Pulmonary artery endothelial cell (primary cell): ENCODE results near the gene SYMPK. TPM values are rescaled to one million over a fixed set of nuclear protein-coding genes. Genes with fewer than 3 reads are reported as not detected.
A peak's percentile ranks its signal among the peaks of the same experiment; 100 is the strongest.

Experiments
- DNase-seq: peaks from one replicate; pipeline ENCODE4 v3.0.0-alpha.2; 2011; ENCODE audit warnings: low read depth, low spot score
- total RNA-seq: library from RNA; depleted of rRNA; stranded (reverse); fragments of >200 nt; gene quantifications from 2 replicates; pipeline ENCODE4 v1.2.3, GENCODE V29; 2014

SYMPK gene
- total RNA-seq, 1 donor from 2014 or later: 34.1 TPM

GRCh38 chr19:45781214-45782161, 81.5 kb downstream of the SYMPK start:
- no peak for DNase-seq

DNA sequence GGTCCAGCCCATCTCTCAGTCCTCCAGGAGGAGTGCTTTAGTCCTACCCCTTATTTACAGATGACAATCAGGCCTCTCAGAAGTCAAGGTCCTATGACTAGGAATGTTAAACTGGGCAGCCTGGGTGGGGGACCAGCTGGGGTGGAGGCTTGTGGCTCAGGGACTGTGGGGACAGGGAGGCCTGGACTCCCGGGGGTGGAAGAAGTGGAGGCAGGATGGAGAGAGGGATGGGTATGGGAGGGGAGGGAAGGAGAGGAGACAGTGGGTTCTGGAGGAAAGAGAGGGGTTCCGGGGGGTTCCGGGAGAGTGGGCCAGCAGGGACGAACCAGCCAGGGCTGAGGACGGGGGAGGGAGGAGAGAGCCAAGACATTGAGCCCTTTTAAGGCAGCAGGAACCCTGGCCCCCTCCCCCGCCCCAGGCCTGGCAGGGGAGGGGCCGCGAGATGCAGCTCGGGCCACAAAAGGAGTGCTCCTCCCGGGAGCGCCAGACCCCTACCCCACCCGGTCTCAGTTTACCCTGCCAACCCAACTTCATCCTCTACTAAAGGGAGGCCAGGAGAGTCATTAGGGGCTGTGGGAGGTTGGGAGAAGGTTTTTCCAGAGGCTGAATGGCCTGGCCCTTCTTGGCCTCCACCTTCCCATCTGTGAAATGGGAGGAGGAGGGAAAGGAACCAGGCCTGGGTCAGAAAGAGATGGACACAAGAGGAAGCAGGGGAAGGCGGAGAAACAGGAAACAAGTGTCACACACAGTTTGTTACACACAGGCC, 82.3 kb downstream of the SYMPK start:
- no peak for DNase-seq

GRCh38 chr19:45780146-45780447, 82.8 kb downstream of the SYMPK start:
- DNase-seq: no peak

GRCh38 chr19:45779231-45780145, 83.5 kb downstream of the SYMPK start:
- DNase-seq: no peak

- no peak for DNase-seq
Measured at GRCh38 chr19:45778010-45778661, 84.8 kb downstream of the SYMPK start.

GRCh38 chr19:45777395-45777961, 85.5 kb downstream of the SYMPK start:
- DNase-seq: no peak

GRCh38 chr19:45774765-45775164, 88.2 kb downstream of the SYMPK start:
- no peak for DNase-seq

DNA sequence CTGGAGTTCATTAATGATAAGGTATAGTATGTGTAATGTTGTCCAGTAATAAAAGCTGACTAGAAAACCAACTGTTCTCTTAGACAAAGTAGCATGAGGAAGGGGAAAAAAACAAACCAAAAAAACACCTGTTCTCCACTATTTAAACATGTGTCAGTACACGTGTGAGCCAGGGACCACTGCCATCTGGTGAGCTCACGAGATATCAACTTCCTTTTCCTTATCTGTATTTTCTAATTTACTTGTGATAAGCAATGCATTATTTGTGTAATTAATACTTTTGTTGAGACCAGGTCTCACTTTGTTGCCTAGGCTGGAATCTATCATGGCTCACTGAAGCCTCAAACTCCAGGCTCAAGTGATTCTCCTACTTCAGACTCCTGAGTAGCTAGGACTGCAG, 89.6 kb downstream of the SYMPK start:
- no peak for DNase-seq

- DNase-seq: no peak
Measured at GRCh38 chr19:45772912-45773311, 90.0 kb downstream of the SYMPK start.

DNA sequence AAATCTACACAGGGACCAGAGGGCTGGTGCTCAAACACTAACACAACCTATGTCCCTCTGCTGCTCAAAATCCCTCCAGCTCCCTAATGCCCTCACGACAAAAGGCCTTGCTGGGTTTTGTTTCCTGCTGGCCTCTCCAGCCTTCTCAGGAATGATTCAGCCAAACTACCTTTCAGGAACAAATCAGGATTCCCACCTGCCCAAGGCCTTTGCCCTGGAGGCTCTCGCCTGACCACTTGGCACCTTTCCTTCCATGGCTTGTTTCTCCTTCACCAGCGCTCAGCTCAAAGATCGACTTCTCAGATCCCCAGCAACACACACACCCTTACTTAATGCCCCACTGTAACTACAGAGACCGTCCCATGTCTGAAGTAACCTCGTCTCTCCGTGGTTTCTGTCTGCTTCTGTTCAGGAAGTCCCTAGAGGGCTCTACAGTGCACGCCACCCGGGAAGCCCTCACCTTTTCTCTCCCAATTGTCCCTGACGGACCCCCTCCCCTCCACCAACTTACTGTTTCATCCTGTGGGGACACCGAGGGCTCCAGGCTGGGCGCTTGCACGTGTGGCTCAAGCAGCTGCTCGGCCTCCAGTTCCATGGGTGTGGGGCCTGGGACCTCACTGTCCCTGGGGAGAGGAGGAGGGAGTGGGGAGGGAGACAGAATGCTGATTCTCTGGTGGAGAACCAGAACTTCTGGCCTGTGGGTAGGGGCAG, 90.7 kb downstream of the SYMPK start:
- DNase-seq: no peak

GRCh38 chr19:45771311-45771933, 91.5 kb downstream of the SYMPK start:
- DNase-seq: no peak

- peak; percentile 95 for DNase-seq
Measured at GRCh38 chr19:45770192-45771101, 92.5 kb downstream of the SYMPK start.

- DNase-seq: no peak
Measured at GRCh38 chr19:45769821-45770191, 93.1 kb downstream of the SYMPK start.

DNA sequence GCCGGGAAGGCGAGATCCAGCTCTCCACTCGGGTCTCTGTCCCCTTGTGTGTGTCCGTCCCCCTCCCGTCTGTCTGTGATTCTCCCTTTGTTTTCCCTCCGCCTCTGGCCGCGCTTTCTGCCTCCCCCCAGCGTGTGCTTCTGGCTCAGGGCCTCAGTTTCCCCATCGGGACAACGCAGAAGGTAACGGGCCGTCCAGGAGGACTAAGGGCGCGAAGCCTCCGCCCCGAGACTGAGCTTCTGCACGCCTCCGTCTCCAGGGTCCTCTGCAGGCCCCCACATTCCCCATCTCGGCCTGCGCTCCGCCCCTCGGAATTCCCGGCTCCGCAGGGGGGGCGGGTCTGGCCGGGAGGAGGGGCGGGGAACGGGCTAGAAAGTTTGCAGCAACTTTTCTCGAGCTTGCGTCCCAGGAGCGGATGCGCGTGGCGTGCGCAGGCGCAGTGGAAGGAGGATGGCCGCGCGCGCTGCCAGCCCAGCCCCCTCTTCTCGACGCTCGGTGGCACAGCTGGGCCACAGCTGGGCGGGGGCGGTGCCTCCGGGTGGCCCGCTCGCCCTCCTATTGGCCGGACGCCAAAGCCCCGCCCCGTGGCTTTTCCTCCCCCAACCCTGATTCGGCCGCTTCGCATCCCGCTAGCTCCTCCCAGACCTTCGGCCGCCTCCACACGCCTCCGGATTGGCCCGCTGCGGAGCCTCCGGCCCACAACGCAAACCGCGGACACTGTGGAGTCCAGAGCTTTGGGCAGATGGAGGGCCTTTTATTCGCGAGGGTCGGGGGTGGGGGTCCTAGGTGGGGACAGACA, 93.8 kb downstream of the SYMPK start, which contains the start of gene SIX5:
TSS of gene SIX5 (minus strand) at position 269 of the 799 bp plus-strand sequence. CDS start 408 bp downstream, outside the sequence.
- DNase-seq: peak; percentile 90

DNA sequence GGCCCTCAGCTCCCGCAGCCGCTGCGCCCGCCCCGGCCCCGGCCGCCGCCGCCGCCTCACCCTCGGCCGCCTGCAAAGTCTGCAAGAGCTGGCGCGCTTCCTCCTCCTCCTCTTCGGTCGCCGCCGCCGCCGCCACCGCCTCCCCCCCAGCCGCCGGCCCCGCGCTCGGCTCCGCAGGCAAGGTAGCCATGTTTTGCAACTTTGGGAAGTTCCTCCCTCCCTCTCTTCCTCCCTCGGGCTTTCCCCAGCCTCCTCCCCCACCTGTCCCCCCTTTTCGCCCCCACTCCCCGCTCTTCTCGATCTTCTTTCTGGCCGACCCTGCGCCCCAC, 94.3 kb downstream of the SYMPK start:
- DNase-seq: no peak

DNA sequence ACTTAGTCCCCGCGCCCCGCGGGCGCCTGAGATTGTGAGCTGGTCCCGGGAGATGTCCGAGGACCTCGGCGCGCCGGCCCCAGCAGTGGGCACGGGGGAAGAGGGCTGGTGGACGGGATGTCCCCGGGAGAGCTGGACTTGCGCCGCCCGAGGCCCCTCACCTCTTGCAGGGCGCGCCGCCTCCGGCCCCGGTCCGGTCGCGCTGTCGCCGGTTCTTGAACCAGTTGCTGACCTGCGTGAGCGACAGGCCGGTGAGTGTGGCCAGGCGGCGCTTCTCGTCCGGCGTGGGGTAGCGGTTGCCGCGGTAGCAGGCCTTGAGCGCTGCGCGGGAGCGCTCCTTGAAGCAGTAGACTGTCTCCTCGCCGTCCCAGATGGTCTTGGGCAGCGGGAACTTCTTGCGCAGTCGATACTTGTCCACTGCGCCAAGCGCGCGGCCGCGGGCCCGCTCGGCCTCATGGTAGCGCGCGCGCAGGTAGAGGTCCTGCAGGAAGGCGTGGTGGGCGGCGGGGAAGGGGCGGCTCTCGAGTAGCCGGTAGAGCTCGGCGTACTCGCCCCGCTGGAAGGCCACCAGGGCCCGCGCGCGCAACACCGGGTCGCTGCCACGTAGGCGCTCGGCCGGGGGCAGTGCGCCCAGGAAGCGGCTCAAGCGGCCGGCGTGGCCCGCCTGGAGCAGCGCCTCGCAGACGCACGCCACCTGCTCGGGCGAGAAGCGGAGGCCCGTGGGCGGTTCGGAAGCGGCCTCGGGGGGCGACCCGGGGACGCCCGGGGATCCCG, 94.9 kb downstream of the SYMPK start:
- no peak for DNase-seq

DNA sequence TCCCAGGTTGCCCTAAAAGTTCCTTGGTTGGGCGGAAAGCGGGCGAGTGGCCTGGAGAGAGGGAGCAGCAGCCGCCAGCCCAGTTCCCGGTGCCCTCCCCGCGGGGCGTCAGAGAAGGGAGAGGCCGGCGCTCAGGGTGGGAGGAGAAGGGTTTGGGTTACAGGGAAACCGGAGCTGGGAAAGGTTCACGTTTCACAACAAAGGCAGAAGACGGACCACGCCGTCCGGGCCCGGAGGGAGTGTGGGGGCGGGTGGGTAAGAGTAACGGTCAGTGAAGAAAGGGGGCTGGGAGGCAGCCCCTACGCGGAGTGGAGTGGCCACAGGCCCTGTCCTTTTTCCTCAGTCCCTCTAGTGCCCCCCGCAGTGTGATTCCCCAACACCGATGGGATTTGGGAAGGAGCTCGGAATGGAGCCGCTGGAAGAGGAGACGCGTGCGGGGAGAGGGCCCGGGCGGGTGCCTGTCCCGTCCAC, 95.5 kb downstream of the SYMPK start:
- no peak for DNase-seq
